ENCODE measurements around the gene AGMO.

DNA sequence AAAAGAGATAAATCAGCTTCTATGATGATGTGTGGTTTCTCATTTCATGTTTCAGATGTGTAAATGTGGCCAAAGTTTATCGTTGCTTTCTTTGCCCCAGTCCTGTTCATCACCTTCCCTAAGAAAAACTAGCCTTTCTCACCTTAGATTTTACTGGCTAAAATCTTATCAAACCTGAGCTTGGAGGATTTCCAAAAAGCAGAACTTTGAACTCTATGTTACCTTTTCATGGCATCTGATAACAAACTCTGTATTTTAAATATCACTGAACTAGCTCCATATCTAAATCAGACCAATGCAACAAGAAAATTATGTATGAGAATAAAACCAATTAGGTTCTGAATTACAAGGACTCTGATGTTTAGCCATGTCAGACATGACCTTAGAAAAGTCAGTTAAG lies 335.8 kb downstream of the AGMO start:
- TF ChIP-seq, protein P1, sequence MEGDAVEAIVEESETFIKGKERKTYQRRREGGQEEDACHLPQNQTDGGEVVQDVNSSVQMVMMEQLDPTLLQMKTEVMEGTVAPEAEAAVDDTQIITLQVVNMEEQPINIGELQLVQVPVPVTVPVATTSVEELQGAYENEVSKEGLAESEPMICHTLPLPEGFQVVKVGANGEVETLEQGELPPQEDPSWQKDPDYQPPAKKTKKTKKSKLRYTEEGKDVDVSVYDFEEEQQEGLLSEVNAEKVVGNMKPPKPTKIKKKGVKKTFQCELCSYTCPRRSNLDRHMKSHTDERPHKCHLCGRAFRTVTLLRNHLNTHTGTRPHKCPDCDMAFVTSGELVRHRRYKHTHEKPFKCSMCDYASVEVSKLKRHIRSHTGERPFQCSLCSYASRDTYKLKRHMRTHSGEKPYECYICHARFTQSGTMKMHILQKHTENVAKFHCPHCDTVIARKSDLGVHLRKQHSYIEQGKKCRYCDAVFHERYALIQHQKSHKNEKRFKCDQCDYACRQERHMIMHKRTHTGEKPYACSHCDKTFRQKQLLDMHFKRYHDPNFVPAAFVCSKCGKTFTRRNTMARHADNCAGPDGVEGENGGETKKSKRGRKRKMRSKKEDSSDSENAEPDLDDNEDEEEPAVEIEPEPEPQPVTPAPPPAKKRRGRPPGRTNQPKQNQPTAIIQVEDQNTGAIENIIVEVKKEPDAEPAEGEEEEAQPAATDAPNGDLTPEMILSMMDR (IDR thresholded peaks at IDR 0.05; ENCODE audit: low read depth, low read length): no peak
- TF ChIP-seq POLR2A (IDR thresholded peaks at IDR 0.05; ENCODE audit: extremely low read depth, insufficient read length) (no peak), MYC (IDR thresholded peaks at IDR 0.05; ENCODE audit: low read depth, low read length) (no peak)
- TF ChIP-seq, protein P2, sequence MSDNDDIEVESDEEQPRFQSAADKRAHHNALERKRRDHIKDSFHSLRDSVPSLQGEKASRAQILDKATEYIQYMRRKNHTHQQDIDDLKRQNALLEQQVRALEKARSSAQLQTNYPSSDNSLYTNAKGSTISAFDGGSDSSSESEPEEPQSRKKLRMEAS (IDR thresholded peaks at IDR 0.05; ENCODE audit: low read depth, low read length): no peak
